Skeletal muscle tissue (tissue), 4 donors: Measurements from ENCODE around the gene FAM72C. TPM values are rescaled to one million over a fixed set of nuclear protein-coding genes. Genes with fewer than 3 reads are reported as not detected.
"Not testable (repeated sequence)": the region's sequence is repeated elsewhere in the genome, so short reads cannot be mapped to it uniquely, and the experiment has no call there.

Source experiments
- H3K27ac ChIP-seq: one replicate; pipeline ENCODE4 v1.7.0; 2013; ENCODE audit warnings: mild to moderate bottlenecking, low read depth, low read length, inconsistent platforms
- H3K27me3 ChIP-seq, 3 donors: one replicate each; pipeline ENCODE4 v1.7.0; 2013; ENCODE audit warnings: low read length in 3 of 3; ENCODE audit not compliant: control insufficient read depth in 3 of 3, insufficient read depth in 3 of 3
- H3K36me3 ChIP-seq, 3 donors: one replicate each; pipeline ENCODE4 v1.7.0; 2013; ENCODE audit warnings: low read length in 3 of 3; ENCODE audit not compliant: control insufficient read depth in 3 of 3, insufficient read depth in 3 of 3
- H3K4me1 ChIP-seq, 3 donors: one replicate each; pipeline ENCODE4 v1.7.0; 2013; ENCODE audit warnings: low read length in 3 of 3, mild to moderate bottlenecking in 3 of 3; ENCODE audit not compliant: control insufficient read depth in 3 of 3, insufficient read depth in 3 of 3
- H3K4me3 ChIP-seq, 3 donors: one replicate each; pipeline ENCODE4 v1.7.0; 2013; ENCODE audit warnings: low read length in 3 of 3
- H3K9ac ChIP-seq, 3 donors: one replicate each; pipeline ENCODE4 v1.7.0; 2013; ENCODE audit warnings: low read length in 3 of 3, mild to moderate bottlenecking in 3 of 3, moderate library complexity in 2 of 3, low read depth in 1 of 3
- H3K9me3 ChIP-seq, 3 donors: one replicate each; pipeline ENCODE4 v1.7.0; 2013; ENCODE audit warnings: low read length in 3 of 3; ENCODE audit not compliant: control insufficient read depth in 3 of 3
- total RNA-seq: library from RNA; depleted of rRNA; stranded (reverse); fragments of >200 nt; gene quantifications from one replicate; pipeline ENCODE4 v1.2.3, GENCODE V29; 2014
- donor health status: Osteomylitis.

The FAM72C gene
- total RNA-seq, 1 donor from 2014 or later: not detected

DNA sequence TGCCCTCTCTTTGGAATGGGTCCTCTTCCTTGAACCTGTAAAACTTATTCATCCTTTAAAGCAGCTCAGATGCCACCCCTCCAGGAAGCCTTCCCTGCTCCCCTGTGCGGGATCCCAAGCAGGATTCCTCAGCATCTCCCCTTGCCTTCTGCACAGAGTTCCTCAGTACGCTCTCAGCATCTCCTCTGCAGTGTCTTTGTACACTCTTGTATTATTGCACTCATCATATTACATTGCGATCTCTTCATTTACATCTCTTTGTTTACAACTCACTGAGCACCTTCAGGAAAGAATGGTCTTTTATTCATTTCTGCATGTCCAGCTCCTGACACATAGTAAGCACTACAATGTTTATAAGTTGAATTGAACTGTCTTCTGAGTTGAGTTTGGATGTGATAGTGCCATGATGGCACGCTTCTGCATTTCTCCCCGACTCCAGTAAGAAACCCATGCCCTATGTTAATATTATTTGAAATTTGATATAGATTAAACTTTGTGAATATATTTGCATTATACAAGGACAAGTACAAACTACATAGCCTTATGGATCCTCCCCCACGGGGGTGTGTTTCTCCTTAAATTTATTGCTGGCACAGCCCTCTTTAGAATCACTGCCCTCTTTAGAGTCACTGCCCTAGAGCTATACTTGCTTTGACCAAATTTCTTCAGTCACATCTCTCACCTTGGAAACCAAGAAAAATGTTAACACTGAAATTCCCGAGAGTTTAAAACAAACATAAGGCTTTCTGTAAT, 13.1 kb upstream of the FAM72C start:
- not testable (repeated sequence) for H3K4me3 ChIP-seq

DNA sequence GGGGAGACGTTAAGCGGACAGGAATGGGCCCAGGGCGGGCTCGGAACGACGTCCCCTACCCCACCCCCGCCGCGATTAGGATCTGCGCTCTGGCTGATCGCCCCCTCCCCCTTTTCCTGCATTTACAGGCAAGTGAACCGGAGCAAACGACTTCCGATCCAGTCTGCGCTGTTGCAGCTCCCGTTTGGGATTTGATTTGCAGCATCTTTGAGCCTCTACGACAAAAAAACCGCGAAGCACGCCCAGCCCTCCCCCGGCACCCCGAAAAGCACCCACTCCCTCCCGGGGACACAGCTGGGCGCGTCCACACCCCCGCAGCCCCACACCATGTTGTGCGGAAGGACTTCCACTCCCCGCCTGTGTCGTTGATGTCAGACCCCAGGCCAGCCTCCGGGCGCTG, 2.6 kb upstream of the FAM72C start:
- not testable (repeated sequence) for H3K36me3 ChIP-seq, H3K27me3 ChIP-seq, H3K9ac ChIP-seq, H3K4me3 ChIP-seq, H3K9me3 ChIP-seq, H3K4me1 ChIP-seq, H3K27ac ChIP-seq

More for the DNA sequence above, 13.1 kb upstream of the FAM72C start:
- H3K27me3 ChIP-seq, H3K9me3 ChIP-seq, H3K27ac ChIP-seq, H3K9ac ChIP-seq, H3K36me3 ChIP-seq, H3K4me1 ChIP-seq: not testable (repeated sequence)

DNA sequence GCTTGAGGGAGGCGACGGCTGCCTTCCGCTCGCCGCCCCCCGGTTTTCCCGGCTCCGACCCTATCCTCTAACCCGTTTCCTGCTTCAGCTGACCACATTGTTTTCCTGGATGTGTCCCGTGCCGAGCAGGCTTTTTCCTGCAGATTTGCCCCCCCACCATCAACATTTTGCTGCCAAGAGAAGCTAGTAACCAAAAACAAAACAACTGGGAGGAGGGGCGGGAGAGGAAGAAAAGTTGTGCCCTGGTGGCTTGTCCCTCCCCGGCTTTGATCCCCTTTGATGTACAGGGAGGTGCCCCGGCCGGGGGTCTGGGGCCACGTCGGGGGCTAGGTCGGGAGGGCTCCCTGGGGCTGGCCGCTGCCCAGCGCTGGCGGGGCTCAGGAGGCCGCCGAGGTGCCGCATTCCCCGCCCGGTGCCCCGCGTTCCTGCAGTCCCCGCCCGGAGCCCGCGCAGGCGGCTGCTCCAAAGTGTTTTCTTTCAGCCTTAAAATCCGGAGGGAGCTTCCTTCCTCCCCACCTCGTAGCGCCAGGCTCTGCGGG, 2.2 kb upstream of the FAM72C start:
- not testable (repeated sequence) for H3K4me3 ChIP-seq, H3K4me1 ChIP-seq, H3K9ac ChIP-seq, H3K27me3 ChIP-seq, H3K9me3 ChIP-seq, H3K36me3 ChIP-seq, H3K27ac ChIP-seq

- H3K27me3 ChIP-seq, H3K9me3 ChIP-seq, H3K4me3 ChIP-seq, H3K9ac ChIP-seq, H3K36me3 ChIP-seq, H3K4me1 ChIP-seq, H3K27ac ChIP-seq: not testable (repeated sequence)
These were observed 1.1 kb upstream of the FAM72C start for GRCh38 chr1:143972753-143973326.

DNA sequence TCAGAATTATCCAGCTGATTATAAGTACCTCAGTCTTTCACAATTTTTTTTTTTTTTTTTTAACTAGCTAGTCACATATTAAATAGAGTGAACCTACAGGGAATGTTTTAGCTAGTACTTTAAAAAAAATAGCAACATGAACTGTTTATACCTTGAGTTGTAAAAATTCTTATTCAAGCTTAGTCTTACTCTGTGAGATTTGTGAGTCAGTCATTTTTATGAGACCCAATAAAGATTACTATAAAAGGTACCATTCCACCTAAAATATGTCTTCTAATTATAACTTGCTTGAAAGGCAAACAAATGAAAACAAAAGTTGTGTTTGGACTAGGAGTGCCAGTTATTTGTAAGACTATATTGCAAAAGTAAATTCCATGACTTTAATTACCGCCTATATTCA, 5.9 kb downstream of the FAM72C start:
- H3K27me3 ChIP-seq, H3K36me3 ChIP-seq, H3K9ac ChIP-seq, H3K4me3 ChIP-seq, H3K27ac ChIP-seq, H3K9me3 ChIP-seq, H3K4me1 ChIP-seq: not testable (repeated sequence)

- H3K27ac ChIP-seq, H3K9ac ChIP-seq, H3K27me3 ChIP-seq, H3K4me3 ChIP-seq, H3K4me1 ChIP-seq, H3K36me3 ChIP-seq, H3K9me3 ChIP-seq: not testable (repeated sequence)
These were observed 7.5 kb downstream of the FAM72C start for GRCh38 chr1:143964294-143964693.

DNA sequence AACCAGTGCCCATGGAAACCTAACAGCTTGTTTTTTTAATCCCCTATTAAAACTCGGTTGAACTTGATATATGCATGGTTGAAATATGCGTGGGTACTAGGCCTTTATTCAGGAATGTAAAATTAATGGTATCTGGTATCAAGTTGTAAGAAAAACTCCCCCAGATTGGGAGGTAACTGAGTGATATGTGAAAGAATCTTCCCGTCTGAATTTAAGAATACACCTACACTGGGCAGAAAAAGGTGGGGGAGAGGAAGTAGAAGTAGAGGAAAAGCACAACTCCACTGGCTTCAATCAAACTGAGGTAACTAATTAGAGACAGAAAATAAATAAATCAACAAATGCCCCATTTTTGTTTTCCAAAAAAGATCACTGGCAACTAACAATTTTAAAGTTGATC, 15.9 kb downstream of the FAM72C start:
- not testable (repeated sequence) for H3K27me3 ChIP-seq, H3K36me3 ChIP-seq, H3K27ac ChIP-seq, H3K9me3 ChIP-seq, H3K9ac ChIP-seq, H3K4me3 ChIP-seq, H3K4me1 ChIP-seq

DNA sequence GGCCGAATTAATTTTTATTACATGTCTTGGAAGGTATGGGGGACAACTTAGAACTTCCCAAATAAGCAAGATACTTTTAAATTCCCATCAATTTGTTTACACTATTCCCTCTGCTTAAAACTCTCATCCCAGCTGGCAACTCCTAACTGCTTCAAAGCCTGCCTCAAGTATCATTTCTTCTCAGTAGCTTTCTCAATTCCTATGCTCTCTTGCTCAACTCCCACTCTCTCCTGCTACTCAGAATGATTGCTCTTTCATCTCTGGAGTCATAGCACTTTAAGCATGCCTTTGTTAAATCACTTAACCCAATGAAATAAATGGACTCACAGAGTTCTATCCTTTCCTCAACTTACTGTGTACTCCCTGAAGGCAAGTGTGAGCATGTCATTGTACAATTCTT, 18.9 kb downstream of the FAM72C start:
- H3K4me3 ChIP-seq, H3K9me3 ChIP-seq, H3K4me1 ChIP-seq, H3K27ac ChIP-seq, H3K36me3 ChIP-seq, H3K9ac ChIP-seq, H3K27me3 ChIP-seq: not testable (repeated sequence)

DNA sequence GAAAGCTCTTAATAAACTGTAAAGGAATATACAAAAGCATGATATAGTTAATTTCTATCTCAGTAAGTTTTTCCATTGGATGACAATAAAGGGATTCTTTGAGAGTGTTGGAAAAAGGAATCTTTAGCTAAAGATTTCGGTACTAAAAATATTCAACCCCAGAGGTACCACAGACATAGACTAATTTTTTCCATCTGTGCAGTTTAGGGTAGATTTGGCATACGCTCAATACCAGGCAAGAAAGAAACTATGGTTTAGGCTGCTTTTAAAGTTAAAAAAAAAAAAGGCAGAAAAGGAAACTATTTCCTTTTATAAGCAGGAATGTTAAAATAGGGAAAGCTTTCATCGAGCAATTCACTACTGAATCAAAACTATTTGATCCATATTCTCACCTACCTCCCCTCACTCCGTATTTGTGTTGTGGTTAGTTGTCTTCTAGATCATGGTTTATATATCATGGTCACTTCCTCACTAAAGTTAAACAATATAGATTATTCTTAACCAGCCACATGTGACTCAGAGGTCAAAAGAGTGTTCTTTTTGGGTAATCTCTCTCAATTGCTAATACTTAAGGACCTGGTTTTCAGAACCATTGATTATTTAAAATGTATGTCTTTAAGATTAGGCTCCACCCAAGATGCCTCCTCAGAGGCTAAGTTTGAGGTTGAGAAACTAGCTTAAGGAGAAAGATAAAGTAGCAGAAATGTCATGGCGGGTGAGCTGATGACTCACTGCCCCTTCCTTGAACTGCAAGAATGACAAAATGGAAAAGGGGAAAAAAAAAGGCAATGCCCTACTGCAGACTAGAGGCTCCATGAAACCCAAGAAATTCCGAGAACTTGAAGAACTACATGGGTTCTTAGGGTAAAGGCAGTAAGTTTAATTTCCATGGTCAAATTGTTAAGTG, 20.0 kb downstream of the FAM72C start:
- not testable (repeated sequence) for H3K36me3 ChIP-seq, H3K27ac ChIP-seq, H3K4me1 ChIP-seq, H3K9ac ChIP-seq, H3K9me3 ChIP-seq, H3K27me3 ChIP-seq, H3K4me3 ChIP-seq

GRCh38 chr1:143947749-143948148, 24.0 kb downstream of the FAM72C start:
- not testable (repeated sequence) for H3K27me3 ChIP-seq, H3K9me3 ChIP-seq, H3K4me3 ChIP-seq, H3K27ac ChIP-seq, H3K9ac ChIP-seq, H3K4me1 ChIP-seq, H3K36me3 ChIP-seq
